Lower leg skin (tissue), 3 donors: Measurements from ENCODE around the gene ZNF837.

Experiments used
- POLR2A ChIP-seq, 2 donors: fragments of 450-650 bp; IDR thresholded peaks; one replicate each; pipeline ENCODE4 v1.6.1; 2016 to 2017; ENCODE audit warnings: antibody characterized with exemption in 2 of 2, mild to moderate bottlenecking in 1 of 2, moderate library complexity in 1 of 2
- TF ChIP-seq, protein P1 (sequence below), 3 donors: fragments of 450-650 bp; IDR thresholded peaks; one replicate each; pipeline ENCODE4 v1.5.1; 2016; ENCODE audit warnings: antibody characterized with exemption in 3 of 3, mild to moderate bottlenecking in 3 of 3, moderate library complexity in 2 of 3

- TF ChIP-seq, protein P1, sequence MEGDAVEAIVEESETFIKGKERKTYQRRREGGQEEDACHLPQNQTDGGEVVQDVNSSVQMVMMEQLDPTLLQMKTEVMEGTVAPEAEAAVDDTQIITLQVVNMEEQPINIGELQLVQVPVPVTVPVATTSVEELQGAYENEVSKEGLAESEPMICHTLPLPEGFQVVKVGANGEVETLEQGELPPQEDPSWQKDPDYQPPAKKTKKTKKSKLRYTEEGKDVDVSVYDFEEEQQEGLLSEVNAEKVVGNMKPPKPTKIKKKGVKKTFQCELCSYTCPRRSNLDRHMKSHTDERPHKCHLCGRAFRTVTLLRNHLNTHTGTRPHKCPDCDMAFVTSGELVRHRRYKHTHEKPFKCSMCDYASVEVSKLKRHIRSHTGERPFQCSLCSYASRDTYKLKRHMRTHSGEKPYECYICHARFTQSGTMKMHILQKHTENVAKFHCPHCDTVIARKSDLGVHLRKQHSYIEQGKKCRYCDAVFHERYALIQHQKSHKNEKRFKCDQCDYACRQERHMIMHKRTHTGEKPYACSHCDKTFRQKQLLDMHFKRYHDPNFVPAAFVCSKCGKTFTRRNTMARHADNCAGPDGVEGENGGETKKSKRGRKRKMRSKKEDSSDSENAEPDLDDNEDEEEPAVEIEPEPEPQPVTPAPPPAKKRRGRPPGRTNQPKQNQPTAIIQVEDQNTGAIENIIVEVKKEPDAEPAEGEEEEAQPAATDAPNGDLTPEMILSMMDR (IDR thresholded peaks at IDR 0.05) = no peak
- no peak for TF ChIP-seq POLR2A (IDR thresholded peaks at IDR 0.05)
These were observed 15.3 kb upstream of the ZNF837 start for GRCh38 chr19:58395979-58396627.
